Kidney epithelial cell (primary cell): ENCODE data around the gene BDKRB2. TPM values are rescaled to one million over a fixed set of nuclear protein-coding genes. Genes with fewer than 3 reads are reported as not detected.

Experiments used
- DNase-seq: peaks from one replicate; pipeline ENCODE4 v3.0.0-alpha.2; 2010; ENCODE audit warnings: low read depth
- H3K27me3 ChIP-seq: 2 replicates; pipeline ENCODE4 v1.6.0; 2011; ENCODE audit warnings: low read length; ENCODE audit not compliant: control insufficient read depth, insufficient read depth
- H3K36me3 ChIP-seq: 2 replicates; pipeline ENCODE4 v1.5.1; 2011; ENCODE audit warnings: low read length; ENCODE audit not compliant: control insufficient read depth, insufficient read depth
- H3K4me3 ChIP-seq: 2 replicates; pipeline ENCODE4 v1.5.1; 2011; ENCODE audit warnings: low read depth, mild to moderate bottlenecking, control low read depth, low read length
- total RNA-seq: library from RNA; depleted of rRNA; stranded (reverse); fragments of >200 nt; gene quantifications from 2 replicates; pipeline ENCODE4 v1.2.3, GENCODE V29; 2015
- TF ChIP-seq, protein P1 (sequence below): IDR thresholded peaks from 2 replicates; pipeline ENCODE4 v1.5.1; 2011; ENCODE audit warnings: mild to moderate bottlenecking, moderate library complexity, low read length, control low read depth, inconsistent platforms; ENCODE audit not compliant: insufficient read depth, poor library complexity, severe bottlenecking

Gene BDKRB2
- total RNA-seq, 1 donor from 2014 or later: 1.2 TPM

DNA sequence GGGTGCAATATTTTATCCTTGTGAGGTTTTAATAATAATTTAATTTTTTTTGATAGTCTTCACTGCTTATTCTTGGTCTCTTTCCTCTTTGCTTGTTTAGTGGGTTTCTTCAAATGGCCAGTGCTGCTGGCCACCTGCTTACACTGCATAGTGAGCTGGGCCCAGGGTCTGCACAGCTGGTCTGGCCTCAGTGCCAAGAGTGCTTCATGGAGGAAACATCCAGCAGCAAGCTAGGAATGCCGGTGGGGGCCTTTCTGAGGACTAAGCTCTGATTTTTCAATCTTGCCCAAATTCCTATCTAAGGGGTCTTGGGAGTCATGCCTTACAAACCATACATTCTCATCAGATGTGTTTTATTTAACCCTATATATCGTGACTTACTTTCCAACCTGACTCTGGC, 13.3 kb upstream of the BDKRB2 start:
- peaks cover 5% of the 10 kb centered on the region for H3K27me3 ChIP-seq
- no peak overlapping the region for H3K4me3 ChIP-seq
- no peak for DNase-seq
- no peaks in the 10 kb centered on the region for H3K36me3 ChIP-seq
- TF ChIP-seq, protein P1, sequence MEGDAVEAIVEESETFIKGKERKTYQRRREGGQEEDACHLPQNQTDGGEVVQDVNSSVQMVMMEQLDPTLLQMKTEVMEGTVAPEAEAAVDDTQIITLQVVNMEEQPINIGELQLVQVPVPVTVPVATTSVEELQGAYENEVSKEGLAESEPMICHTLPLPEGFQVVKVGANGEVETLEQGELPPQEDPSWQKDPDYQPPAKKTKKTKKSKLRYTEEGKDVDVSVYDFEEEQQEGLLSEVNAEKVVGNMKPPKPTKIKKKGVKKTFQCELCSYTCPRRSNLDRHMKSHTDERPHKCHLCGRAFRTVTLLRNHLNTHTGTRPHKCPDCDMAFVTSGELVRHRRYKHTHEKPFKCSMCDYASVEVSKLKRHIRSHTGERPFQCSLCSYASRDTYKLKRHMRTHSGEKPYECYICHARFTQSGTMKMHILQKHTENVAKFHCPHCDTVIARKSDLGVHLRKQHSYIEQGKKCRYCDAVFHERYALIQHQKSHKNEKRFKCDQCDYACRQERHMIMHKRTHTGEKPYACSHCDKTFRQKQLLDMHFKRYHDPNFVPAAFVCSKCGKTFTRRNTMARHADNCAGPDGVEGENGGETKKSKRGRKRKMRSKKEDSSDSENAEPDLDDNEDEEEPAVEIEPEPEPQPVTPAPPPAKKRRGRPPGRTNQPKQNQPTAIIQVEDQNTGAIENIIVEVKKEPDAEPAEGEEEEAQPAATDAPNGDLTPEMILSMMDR: no peak

DNA sequence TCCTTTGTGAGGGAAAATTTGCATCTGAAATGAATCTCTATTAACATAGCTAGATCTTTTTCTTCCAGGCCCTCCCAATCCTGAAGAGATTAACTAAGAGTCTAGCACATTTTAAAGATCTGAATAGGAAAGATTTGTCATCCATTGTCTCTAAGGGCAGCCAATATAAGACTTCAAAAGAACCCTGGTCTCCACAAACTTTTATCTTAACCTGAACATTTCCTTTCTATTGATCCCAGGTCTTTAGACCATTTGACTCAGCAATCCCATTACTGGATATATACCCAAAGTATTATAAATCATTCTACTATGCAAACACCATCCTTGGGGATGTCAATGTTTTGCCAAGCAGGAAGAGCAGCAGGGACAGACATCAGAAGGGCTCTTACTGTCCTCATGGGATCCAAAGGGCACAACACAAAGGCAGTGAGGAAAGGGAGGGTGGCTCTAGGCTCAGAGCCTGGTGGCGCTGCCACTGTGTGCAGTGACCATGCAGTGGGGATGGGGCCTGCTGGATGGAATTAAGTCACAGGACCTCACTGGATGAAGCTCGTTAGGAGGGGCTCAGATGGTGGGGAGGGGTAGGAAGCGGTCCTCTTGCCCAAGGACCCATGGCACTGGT, 12.7 kb upstream of the BDKRB2 start:
- no peak for DNase-seq
- H3K4me3 ChIP-seq: no peak overlapping the region
- TF ChIP-seq, protein P1: no peak
- H3K27me3 ChIP-seq: peaks cover 5% of the 10 kb centered on the region
- H3K36me3 ChIP-seq: no peaks in the 10 kb centered on the region

DNA sequence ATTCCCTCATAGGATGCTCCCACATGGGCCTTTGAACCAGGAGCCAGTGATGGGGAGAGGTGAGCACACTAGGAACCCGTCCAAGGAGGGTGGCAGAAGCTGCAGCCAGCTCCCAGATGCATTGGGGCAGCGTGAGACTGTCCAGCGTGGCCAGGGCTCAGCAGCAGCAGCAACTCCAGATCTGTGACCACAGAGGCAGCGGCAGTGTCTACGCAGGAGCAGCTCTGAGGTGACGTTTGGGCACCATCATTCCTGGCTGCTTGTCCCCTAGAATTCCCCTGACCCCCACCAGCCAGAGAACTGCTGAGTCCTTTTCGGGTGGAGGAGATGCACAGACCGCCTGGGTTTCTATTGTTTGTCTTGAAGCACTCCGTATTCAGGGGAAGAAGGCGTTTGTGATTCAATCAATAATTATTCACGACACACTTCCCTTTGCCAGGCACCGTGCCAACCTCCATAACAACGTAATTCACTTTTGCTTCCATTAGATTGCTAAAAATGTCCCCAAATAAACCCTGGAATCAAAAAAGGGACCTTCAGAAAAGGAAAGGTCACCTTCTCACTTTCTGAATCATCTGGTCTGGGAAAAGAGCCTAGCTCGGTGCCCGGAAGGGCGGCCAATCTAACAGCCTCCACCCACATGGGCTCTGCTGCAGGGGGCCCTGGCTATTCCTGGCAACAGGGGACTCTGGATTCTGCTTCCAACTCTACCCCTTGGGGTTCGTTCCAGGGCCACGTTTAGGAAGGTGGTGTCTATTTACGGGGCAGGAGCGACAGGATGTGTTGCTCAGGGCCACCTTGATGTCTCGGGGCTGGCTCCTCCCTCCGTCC, 11.4 kb upstream of the BDKRB2 start:
- no peak for DNase-seq
- H3K4me3 ChIP-seq: no peak overlapping the region
- H3K27me3 ChIP-seq: peaks cover 8% of the 10 kb centered on the region
- TF ChIP-seq, protein P1: no peak
- H3K36me3 ChIP-seq: no peaks in the 10 kb centered on the region

DNA sequence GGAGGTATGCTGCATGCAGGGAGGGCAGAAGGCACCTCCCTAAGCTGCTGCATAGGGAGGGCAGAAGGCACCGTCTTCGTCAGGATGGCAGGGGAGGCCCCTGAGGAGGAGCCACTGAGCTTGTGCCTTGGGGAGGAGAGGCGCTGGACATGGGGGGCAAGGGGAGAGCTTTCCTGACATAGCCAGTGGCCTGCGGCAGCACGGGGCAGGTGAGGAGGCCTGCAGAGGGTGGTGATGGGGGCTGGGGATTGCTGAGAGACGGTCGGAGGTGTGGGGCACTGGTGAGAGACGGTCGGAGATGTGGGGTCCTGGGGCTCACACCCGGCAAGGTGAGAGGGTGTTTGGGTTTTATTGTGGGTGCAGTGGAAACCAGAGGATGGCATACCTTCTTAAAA, 10.4 kb upstream of the BDKRB2 start:
- TF ChIP-seq, protein P1: no peak
- no peaks in the 10 kb centered on the region for H3K36me3 ChIP-seq

GRCh38 chr14:96194657-96195431, 9.8 kb upstream of the BDKRB2 start:
- peaks cover 5% of the 10 kb centered on the region for H3K27me3 ChIP-seq
- no peak overlapping the region for H3K4me3 ChIP-seq
- H3K36me3 ChIP-seq: no peaks in the 10 kb centered on the region
- TF ChIP-seq, protein P1: no peak
- DNase-seq: no peak

More for the DNA sequence above, 10.4 kb upstream of the BDKRB2 start:
- peaks cover 7% of the 10 kb centered on the region for H3K27me3 ChIP-seq
- H3K4me3 ChIP-seq: no peak overlapping the region
- DNase-seq: no peak
